Body of pancreas (tissue), 4 donors: Measurements from ENCODE around the gene CMC1. TPM values are rescaled to one million over a fixed set of nuclear protein-coding genes. Genes with fewer than 3 reads are reported as not detected.

Source experiments
- ATAC-seq: fragments of 150-250 bp; one replicate; pipeline ENCODE4 v1.9.1; 2016
- DNase-seq, 4 donors: peaks; one replicate each; pipeline ENCODE4 v3.0.0-alpha.2; 2019
- H3K27ac ChIP-seq, 4 donors: fragments of 200-600 bp; sonication (generic); 1 replicate in 3 of 4; 2 replicates in 1 of 4; pipeline versions ENCODE4 v1.5.1 to v1.6.1; 2016 to 2019; ENCODE audit warnings: mild to moderate bottlenecking in 1 of 4, mixed read lengths in 1 of 4, moderate library complexity in 1 of 4
- H3K27me3 ChIP-seq, 2 donors: fragments of 200-600 bp; sonication (generic); one replicate each; pipeline ENCODE4 v1.6.0; 2016; ENCODE audit warnings: mild to moderate bottlenecking in 1 of 2
- H3K36me3 ChIP-seq, 2 donors: fragments of 200-600 bp; sonication (generic); replicated peaks in 1 of 2; 2 replicates each; pipeline ENCODE4 v1.5.1; 2016; ENCODE audit warnings: low read depth in 2 of 2; ENCODE audit not compliant: insufficient read depth in 1 of 2
- H3K4me1 ChIP-seq: fragments of 200-600 bp; sonication (generic); one replicate; pipeline ENCODE4 v1.6.0; 2016
- H3K4me3 ChIP-seq, 2 donors: fragments of 200-600 bp; sonication (generic); 1 replicate in 1 of 2; 2 replicates in 1 of 2; pipeline ENCODE4 v1.5.1; 2016 to 2019
- H3K9me3 ChIP-seq, 3 donors: fragments of 200-600 bp; sonication (generic); 1 replicate in 2 of 3; 2 replicates in 1 of 3; pipeline ENCODE4 v1.5.1; 2016
- POLR2A ChIP-seq, 3 donors: fragments of 450-650 bp; IDR thresholded peaks; one replicate each; pipeline ENCODE4 v1.6.1; 2016; ENCODE audit warnings: antibody characterized with exemption in 3 of 3, mild to moderate bottlenecking in 2 of 3
- WGBS, 2 donors: methylation state at CpG; one replicate each; pipeline ENCODE4 v1.1.5; 2017; 5-methylcytosine and 5-hydroxymethylcytosine counted together
- intact Hi-C: fragments of 100-400 bp; cut with DNase I; formaldehyde crosslinking; loops from one replicate; pipeline ENCODE4 v1.15.1; 2023
- total RNA-seq, 2 donors: library from RNA; depleted of rRNA; stranded (reverse); fragments of >200 nt; gene quantifications; one replicate each; pipeline ENCODE4 v1.1.0, GENCODE V29; 2016
- TF ChIP-seq, protein P1 (sequence below), 7 experiments: fragments of 450-650 bp in 4 of 7; fragments of 200-600 bp in 3 of 7; sonication (generic) in 3 of 7; IDR thresholded peaks; one replicate each; pipeline ENCODE4 v1.5.1; 2016 to 2019; ENCODE audit warnings: antibody characterized with exemption in 7 of 7

CMC1 gene
- total RNA-seq, 2 donors from 2014 or later, result 2.6 to 5.4 TPM

- intact Hi-C loops, result no loop called here
- H3K4me3 ChIP-seq, result no peak overlapping the region
- WGBS, 2 donors, result 63 to 72% methylated on average over 2 of the region's 2 CpGs
- peaks cover 5% of the 10 kb centered on the region for H3K4me1 ChIP-seq
- no peaks in the 10 kb centered on the region for H3K27me3 ChIP-seq
- ATAC-seq (no peak), DNase-seq (no peak)
- TF ChIP-seq POLR2A (IDR thresholded peaks at IDR 0.05), result no peak
- TF ChIP-seq, protein P1, sequence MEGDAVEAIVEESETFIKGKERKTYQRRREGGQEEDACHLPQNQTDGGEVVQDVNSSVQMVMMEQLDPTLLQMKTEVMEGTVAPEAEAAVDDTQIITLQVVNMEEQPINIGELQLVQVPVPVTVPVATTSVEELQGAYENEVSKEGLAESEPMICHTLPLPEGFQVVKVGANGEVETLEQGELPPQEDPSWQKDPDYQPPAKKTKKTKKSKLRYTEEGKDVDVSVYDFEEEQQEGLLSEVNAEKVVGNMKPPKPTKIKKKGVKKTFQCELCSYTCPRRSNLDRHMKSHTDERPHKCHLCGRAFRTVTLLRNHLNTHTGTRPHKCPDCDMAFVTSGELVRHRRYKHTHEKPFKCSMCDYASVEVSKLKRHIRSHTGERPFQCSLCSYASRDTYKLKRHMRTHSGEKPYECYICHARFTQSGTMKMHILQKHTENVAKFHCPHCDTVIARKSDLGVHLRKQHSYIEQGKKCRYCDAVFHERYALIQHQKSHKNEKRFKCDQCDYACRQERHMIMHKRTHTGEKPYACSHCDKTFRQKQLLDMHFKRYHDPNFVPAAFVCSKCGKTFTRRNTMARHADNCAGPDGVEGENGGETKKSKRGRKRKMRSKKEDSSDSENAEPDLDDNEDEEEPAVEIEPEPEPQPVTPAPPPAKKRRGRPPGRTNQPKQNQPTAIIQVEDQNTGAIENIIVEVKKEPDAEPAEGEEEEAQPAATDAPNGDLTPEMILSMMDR (IDR thresholded peaks at IDR 0.05), result no peak
- H3K9me3 ChIP-seq, result no peaks in the 10 kb centered on the region
- no peak overlapping the region for H3K27ac ChIP-seq
- no peaks in the 10 kb centered on the region for H3K36me3 ChIP-seq
Measured at GRCh38 chr3:28206479-28206878, 34.9 kb upstream of the CMC1 start.

DNA sequence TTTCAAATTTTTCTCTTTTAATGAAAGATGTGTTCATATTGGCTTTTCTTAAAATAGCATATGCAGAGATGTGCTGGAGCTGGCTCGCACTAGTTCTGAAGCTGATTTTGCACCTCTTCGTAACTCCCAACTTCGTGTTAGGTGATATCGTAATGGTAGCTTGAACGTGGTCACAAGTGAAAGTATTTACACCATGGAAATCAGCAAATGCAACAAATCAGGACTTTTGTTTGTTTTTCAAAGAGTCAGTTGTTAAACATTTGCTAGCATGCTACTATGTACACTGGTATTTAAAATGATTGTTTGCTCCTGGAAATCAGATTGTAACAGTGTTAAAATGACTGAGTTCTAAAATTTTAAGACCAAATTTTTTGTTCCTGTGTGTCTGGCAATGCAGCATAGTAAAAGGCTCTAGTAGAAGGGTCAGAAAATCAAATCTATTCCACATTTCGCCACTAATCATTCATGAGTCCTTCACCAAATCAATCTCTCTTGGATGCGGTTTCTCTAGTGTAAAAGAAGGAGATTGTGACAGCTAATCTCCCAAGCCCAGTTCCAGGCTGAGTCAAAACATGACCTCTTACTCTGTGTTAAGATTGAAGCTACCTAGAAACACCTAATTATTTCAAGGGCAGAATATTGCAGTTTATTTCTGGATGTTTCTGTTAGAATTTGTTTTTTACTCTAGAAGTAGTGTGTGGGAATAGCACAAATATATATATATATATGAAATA is 34.3 kb upstream of the CMC1 start:
- DNase-seq, result no peak
- H3K4me1 ChIP-seq, result peaks cover 5% of the 10 kb centered on the region
- ATAC-seq, result no peak
- WGBS, 2 donors, result 29 to 36% methylated on average over 7 of the region's 7 CpGs
- H3K9me3 ChIP-seq, result no peaks in the 10 kb centered on the region
- H3K36me3 ChIP-seq, result no peaks in the 10 kb centered on the region
- intact Hi-C loops, result no loop called here
- no peak overlapping the region for H3K27ac ChIP-seq
- no peak for TF ChIP-seq POLR2A (IDR thresholded peaks at IDR 0.05)
- TF ChIP-seq, protein P1 (IDR thresholded peaks at IDR 0.05), result no peak
- no peaks in the 10 kb centered on the region for H3K27me3 ChIP-seq
- H3K4me3 ChIP-seq, result no peak overlapping the region

DNA sequence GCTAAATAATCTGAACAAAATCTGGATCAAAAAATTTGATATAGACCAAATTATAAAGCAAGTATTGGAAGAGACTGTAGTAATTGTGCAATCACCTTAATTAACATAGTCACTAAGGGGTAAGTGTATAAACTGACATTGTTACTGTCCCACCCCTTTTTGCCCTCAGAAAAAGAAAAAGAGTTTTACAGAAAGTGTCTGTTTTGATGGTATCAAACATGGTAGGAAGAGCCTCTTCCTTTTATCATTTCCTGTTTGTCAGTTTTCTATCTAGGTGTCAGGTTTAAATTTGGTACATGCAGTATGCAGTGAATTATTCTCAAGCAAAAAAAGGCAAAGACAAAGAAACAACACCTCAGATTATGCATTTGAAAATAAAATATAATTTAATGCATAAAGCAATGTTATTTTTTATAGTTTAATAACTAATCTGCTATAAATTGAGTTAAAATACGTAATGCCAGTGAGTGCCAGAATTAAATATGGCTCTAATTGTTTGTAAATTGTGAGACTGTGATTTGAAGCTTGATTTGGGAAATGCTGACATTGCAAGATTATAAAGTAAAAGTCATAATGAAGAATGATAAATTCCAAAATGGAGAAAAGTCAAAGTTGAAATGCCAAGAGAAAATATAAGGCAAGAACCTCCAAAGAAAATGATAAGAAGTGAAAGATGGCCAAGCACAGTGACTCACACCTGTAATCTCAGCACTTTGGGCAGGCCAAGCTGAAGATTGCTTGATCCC is 30.3 kb upstream of the CMC1 start:
- no peaks in the 10 kb centered on the region for H3K27me3 ChIP-seq
- no peak overlapping the region for H3K4me3 ChIP-seq
- DNase-seq, result no peak
- WGBS, 2 donors, result 92 to 94% methylated on average over 1 of the region's 1 CpG
- no peak for ATAC-seq
- intact Hi-C loops, result no loop called here
- H3K9me3 ChIP-seq, result peaks cover 0 to 8% (median 3%) of the 10 kb centered on the region in 3 donors
- H3K36me3 ChIP-seq, result no peaks in the 10 kb centered on the region
- peaks cover 5% of the 10 kb centered on the region for H3K4me1 ChIP-seq
- H3K27ac ChIP-seq, result no peak overlapping the region
- TF ChIP-seq, protein P1 (IDR thresholded peaks at IDR 0.05), result no peak
- TF ChIP-seq POLR2A (IDR thresholded peaks at IDR 0.05), result no peak

DNA sequence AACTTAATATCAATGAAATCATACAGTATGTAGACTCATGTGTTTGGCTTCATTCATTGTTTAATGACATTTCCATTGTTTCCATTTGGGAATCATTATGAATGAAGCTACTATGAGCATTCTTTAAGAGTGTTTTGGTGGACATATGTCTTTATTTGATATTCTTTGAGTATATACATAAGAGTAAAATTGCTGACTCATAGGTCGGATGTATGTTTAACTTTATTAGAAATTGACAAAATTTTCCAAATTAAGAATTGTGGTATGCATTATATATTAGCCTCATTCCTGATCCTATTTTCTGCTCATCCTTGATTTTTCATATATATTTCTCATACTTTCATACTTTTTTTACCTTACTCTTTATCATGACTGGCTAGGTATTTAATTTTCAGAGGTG is 28.7 kb upstream of the CMC1 start:
- intact Hi-C loops, result no loop called here
- ATAC-seq (no peak), DNase-seq (no peak)
- no peak for TF ChIP-seq POLR2A (IDR thresholded peaks at IDR 0.05)
- TF ChIP-seq, protein P1 (IDR thresholded peaks at IDR 0.05), result no peak
- Histone ChIP-seq H3K27ac (no peak overlapping the region), H3K4me1 (no peaks in the 10 kb centered on the region), H3K27me3 (no peaks in the 10 kb centered on the region), H3K4me3 (no peak overlapping the region), H3K36me3 (no peaks in the 10 kb centered on the region), H3K9me3 (peaks cover 0 to 8% (median 3%) of the 10 kb centered on the region in 3 donors)
- 69 to 72% methylated on average over 1 of the region's 1 CpG for WGBS, 2 donors
